GM23338 (cell line): Measurements from ENCODE around the gene PANK4. TPM values are rescaled to one million over a fixed set of nuclear protein-coding genes. Genes with fewer than 3 reads are reported as not detected.

ENCODE experiments used
- ATAC-seq: fragments of 200-7000 bp; cut with Tn5 transposase; 3 replicates; pipeline ENCODE4 v1.9.1; 2020
- DNase-seq: peaks from one replicate; pipeline ENCODE4 v3.0.0-alpha.2; 2015; ENCODE audit warnings: low spot score
- H2AFZ ChIP-seq: fragments of 200-600 bp; sonication (generic); 2 replicates; pipeline ENCODE4 v1.8.0; 2016; ENCODE audit warnings: antibody characterized with exemption, mild to moderate bottlenecking, moderate library complexity
- H3F3A ChIP-seq: fragments of 200-600 bp; sonication (generic); replicated peaks from 2 replicates; pipeline ENCODE4 v1.8.0; 2017; ENCODE audit warnings: antibody characterized with exemption, mixed run types, low read depth
- H3K27ac ChIP-seq: fragments of 200-600 bp; sonication (generic); 2 replicates; pipeline ENCODE4 v1.6.1; 2016; ENCODE audit warnings: low read depth
- H3K27me3 ChIP-seq: fragments of 200-600 bp; sonication (generic); 2 replicates; pipeline ENCODE4 v1.8.0; 2016; ENCODE audit warnings: mild to moderate bottlenecking, mixed run types, moderate library complexity; ENCODE audit not compliant: insufficient read depth
- H3K36me3 ChIP-seq: fragments of 200-600 bp; sonication (generic); 2 replicates; pipeline ENCODE4 v1.8.0; 2016; ENCODE audit warnings: mild to moderate bottlenecking; ENCODE audit not compliant: insufficient read depth
- H3K4me1 ChIP-seq: fragments of 200-600 bp; sonication (generic); 2 replicates; pipeline ENCODE4 v1.8.0; 2016; ENCODE audit warnings: mild to moderate bottlenecking, moderate library complexity; ENCODE audit not compliant: insufficient read depth
- H3K4me2 ChIP-seq: fragments of 200-600 bp; sonication (generic); 2 replicates; pipeline ENCODE4 v1.7.1; 2017; ENCODE audit warnings: mixed run types
- H3K4me3 ChIP-seq: fragments of 200-600 bp; sonication (generic); 2 replicates; pipeline ENCODE4 v1.6.1; 2016; ENCODE audit warnings: mixed run types
- H3K79me2 ChIP-seq: fragments of 200-600 bp; sonication (generic); replicated peaks from 2 replicates; pipeline ENCODE4 v1.8.0; 2017; ENCODE audit warnings: mild to moderate bottlenecking; ENCODE audit not compliant: insufficient read depth
- H3K9me2 ChIP-seq: fragments of 200-600 bp; sonication (generic); 2 replicates; pipeline ENCODE4 v1.8.0; 2017; ENCODE audit not compliant: insufficient read depth
- H4K20me1 ChIP-seq: fragments of 200-600 bp; sonication (generic); replicated peaks from 2 replicates; pipeline ENCODE4 v1.8.0; 2017; ENCODE audit warnings: mild to moderate bottlenecking; ENCODE audit not compliant: insufficient read depth
- H3K27ac Mint-ChIP-seq: 2 replicates; pipeline ENCODE4 v1.8.0; 2020; ENCODE audit warnings: inconsistent platforms, mild to moderate bottlenecking, moderate library complexity, mixed read lengths
- H3K27me3 Mint-ChIP-seq: 3 replicates; pipeline ENCODE4 v1.8.0; 2022; ENCODE audit warnings: low read depth, mild to moderate bottlenecking, moderate library complexity, mixed read lengths, inconsistent platforms; ENCODE audit not compliant: insufficient read depth, poor library complexity
- H3K36me3 Mint-ChIP-seq: 3 replicates; pipeline ENCODE4 v1.8.0; 2021; ENCODE audit warnings: low read depth, mild to moderate bottlenecking, inconsistent platforms, moderate library complexity, mixed read lengths
- H3K4me1 Mint-ChIP-seq: 3 replicates; pipeline ENCODE4 v1.8.0; 2020; ENCODE audit warnings: mild to moderate bottlenecking, inconsistent platforms, mixed read lengths
- H3K4me3 Mint-ChIP-seq: 3 replicates; pipeline ENCODE4 v1.8.0; 2021; ENCODE audit warnings: moderate library complexity, mild to moderate bottlenecking, inconsistent platforms, mixed read lengths
- H3K9me3 Mint-ChIP-seq: 3 replicates; pipeline ENCODE4 v1.8.0; 2020; ENCODE audit warnings: moderate library complexity, mild to moderate bottlenecking, inconsistent platforms, mixed read lengths
- CREB1 ChIP-seq: fragments of 250-450 bp; sonication (Bioruptor Pico); IDR thresholded peaks from 2 replicates; pipeline ENCODE4 v1.5.0; 2020; ENCODE audit warnings: low read depth, mild to moderate bottlenecking, moderate library complexity
- EZH2 ChIP-seq: fragments of 200-600 bp; sonication (generic); IDR thresholded peaks from one replicate; pipeline ENCODE4 v1.8.0; 2017; ENCODE audit warnings: antibody characterized with exemption, mild to moderate bottlenecking, low read depth; ENCODE audit not compliant: unreplicated experiment
- EZH2phosphoT487 ChIP-seq: fragments of 200-600 bp; sonication (generic); IDR thresholded peaks from one replicate; pipeline ENCODE4 v1.8.1; 2018; ENCODE audit warnings: antibody characterized with exemption; ENCODE audit not compliant: unreplicated experiment
- NANOG ChIP-seq: IDR thresholded peaks from 2 replicates; pipeline ENCODE4 v1.6.1; 2016; ENCODE audit warnings: antibody characterized with exemption, borderline replicate concordance
- POLR2AphosphoS5 ChIP-seq: IDR thresholded peaks from 2 replicates; pipeline ENCODE4 v1.6.1; 2016; ENCODE audit warnings: antibody characterized with exemption, low read depth
- ZNF331 ChIP-seq: fragments of 250-450 bp; sonication (Bioruptor Pico); IDR thresholded peaks from 2 replicates; pipeline ENCODE4 v1.5.0; 2020; ENCODE audit warnings: low read depth, mild to moderate bottlenecking, moderate library complexity
- polyA plus RNA-seq: library from polyadenylated mRNA; unstranded; fragments of >200 nt; fragmentation: Nextera tagmentation; extraction: Ambion mirVana; gene quantifications from 2 replicates; pipeline ENCODE4 v1.2.1, GENCODE V29; 2016
- total RNA-seq: library from RNA; depleted of rRNA; stranded (reverse); fragments of >200 nt; shearing (Covaris generic); gene quantifications from 2 replicates; pipeline ENCODE4 v1.2.3, GENCODE V29; 2014
- TF ChIP-seq, protein P1 (sequence below): IDR thresholded peaks from one replicate; pipeline ENCODE4 v1.6.1; 2018; ENCODE audit warnings: antibody characterized with exemption; ENCODE audit not compliant: unreplicated experiment
- TF ChIP-seq, protein P2 (sequence below), 2 experiments: fragments of 200-600 bp in 1 of 2; sonication (generic) in 1 of 2; conservative IDR thresholded peaks; 2 replicates each; pipeline versions ENCODE4 v1.5.1 to v1.6.1; 2016 to 2017; ENCODE audit warnings: antibody characterized with exemption in 2 of 2, low read depth in 2 of 2, mild to moderate bottlenecking in 2 of 2, moderate library complexity in 1 of 2

PANK4 gene
- total and polyA plus RNA-seq, 2 experiments from 2014 or later: 25.8 to 43.7 TPM

DNA sequence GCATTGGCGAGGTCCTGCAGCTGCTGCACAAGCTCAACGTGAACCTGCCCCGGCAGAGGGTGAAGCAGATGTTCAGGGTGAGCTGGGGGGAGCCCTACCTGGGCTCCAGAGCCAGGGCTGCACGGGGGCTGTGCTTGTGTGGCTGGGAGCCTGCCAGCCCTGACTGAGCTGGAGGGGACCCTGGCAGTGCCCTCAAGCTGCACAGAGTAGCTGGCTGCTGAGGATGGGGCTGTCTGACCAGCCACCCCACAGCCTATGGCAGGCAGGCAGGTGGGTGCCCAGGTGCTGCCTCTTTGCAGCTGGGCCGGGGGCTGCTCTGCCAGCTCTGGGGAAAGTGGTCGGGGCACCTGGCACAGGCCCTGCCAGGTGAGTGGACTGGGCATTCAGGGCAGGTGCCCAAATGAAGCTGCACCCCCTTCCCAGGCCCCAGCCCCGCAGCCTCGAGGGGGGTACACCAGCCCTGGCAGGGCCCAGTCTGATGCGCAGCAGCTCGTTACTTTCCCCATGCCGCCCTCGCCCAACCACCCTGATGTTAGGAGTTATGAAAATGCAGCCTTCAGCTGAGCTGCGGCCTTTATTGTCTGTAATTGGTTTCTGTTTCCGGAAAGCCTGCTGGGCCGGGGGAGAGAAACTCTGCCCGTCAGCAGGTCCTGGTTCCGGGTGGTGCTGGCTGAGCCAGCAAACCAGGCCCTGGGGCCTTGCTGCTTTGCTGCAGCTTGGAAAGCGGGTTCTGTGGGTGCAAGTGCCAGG, 46.0 kb downstream of the PANK4 start:
- no peak for ATAC-seq
- no peaks in the 10 kb centered on the region for H3K4me1 Mint-ChIP-seq
- H3K27me3 ChIP-seq: no peaks in the 10 kb centered on the region

GRCh38 chr1:2479618-2480017, 46.8 kb downstream of the PANK4 start:
- Mint-ChIP-seq H3K27ac (no peak overlapping the region), H3K9me3 (no peaks in the 10 kb centered on the region), H3K4me3 (no peak overlapping the region), H3K27me3 (peaks cover 1% of the 10 kb centered on the region), H3K4me1 (no peaks in the 10 kb centered on the region), H3K36me3 (no peaks in the 10 kb centered on the region)
- H3K27ac ChIP-seq: no peak overlapping the region
- ATAC-seq: no peak
- no peak overlapping the region for H3K4me3 ChIP-seq
- H3K79me2 ChIP-seq: no peaks in the 10 kb centered on the region
- H3K9me2 ChIP-seq: no peaks in the 10 kb centered on the region
- H3K36me3 ChIP-seq: no peaks in the 10 kb centered on the region
- no peaks in the 10 kb centered on the region for H3K4me1 ChIP-seq
- H3K4me2 ChIP-seq: no peak overlapping the region
- no peak overlapping the region for H2AFZ ChIP-seq
- no peaks in the 10 kb centered on the region for H3K27me3 ChIP-seq
- no peak for DNase-seq
- H3F3A ChIP-seq: no peaks in the 10 kb centered on the region
- no peaks in the 10 kb centered on the region for H4K20me1 ChIP-seq
- TF ChIP-seq, protein P1, sequence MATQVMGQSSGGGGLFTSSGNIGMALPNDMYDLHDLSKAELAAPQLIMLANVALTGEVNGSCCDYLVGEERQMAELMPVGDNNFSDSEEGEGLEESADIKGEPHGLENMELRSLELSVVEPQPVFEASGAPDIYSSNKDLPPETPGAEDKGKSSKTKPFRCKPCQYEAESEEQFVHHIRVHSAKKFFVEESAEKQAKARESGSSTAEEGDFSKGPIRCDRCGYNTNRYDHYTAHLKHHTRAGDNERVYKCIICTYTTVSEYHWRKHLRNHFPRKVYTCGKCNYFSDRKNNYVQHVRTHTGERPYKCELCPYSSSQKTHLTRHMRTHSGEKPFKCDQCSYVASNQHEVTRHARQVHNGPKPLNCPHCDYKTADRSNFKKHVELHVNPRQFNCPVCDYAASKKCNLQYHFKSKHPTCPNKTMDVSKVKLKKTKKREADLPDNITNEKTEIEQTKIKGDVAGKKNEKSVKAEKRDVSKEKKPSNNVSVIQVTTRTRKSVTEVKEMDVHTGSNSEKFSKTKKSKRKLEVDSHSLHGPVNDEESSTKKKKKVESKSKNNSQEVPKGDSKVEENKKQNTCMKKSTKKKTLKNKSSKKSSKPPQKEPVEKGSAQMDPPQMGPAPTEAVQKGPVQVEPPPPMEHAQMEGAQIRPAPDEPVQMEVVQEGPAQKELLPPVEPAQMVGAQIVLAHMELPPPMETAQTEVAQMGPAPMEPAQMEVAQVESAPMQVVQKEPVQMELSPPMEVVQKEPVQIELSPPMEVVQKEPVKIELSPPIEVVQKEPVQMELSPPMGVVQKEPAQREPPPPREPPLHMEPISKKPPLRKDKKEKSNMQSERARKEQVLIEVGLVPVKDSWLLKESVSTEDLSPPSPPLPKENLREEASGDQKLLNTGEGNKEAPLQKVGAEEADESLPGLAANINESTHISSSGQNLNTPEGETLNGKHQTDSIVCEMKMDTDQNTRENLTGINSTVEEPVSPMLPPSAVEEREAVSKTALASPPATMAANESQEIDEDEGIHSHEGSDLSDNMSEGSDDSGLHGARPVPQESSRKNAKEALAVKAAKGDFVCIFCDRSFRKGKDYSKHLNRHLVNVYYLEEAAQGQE: no peak
- TF ChIP-seq CREB1 (CRISPR knock-in tag): no peak
- TF ChIP-seq EZH2: no peak
- TF ChIP-seq EZH2phosphoT487: no peak
- TF ChIP-seq, protein P2, sequence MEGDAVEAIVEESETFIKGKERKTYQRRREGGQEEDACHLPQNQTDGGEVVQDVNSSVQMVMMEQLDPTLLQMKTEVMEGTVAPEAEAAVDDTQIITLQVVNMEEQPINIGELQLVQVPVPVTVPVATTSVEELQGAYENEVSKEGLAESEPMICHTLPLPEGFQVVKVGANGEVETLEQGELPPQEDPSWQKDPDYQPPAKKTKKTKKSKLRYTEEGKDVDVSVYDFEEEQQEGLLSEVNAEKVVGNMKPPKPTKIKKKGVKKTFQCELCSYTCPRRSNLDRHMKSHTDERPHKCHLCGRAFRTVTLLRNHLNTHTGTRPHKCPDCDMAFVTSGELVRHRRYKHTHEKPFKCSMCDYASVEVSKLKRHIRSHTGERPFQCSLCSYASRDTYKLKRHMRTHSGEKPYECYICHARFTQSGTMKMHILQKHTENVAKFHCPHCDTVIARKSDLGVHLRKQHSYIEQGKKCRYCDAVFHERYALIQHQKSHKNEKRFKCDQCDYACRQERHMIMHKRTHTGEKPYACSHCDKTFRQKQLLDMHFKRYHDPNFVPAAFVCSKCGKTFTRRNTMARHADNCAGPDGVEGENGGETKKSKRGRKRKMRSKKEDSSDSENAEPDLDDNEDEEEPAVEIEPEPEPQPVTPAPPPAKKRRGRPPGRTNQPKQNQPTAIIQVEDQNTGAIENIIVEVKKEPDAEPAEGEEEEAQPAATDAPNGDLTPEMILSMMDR (conservative IDR thresholded peaks at IDR 0.05; ENCODE audit: low read depth in 2 of 2): no peak

More for the DNA sequence above, 46.0 kb downstream of the PANK4 start:
- Histone ChIP-seq H3K4me2 (no peak overlapping the region), H3K4me3 (no peak overlapping the region), H3K9me2 (no peaks in the 10 kb centered on the region), H3K36me3 (no peaks in the 10 kb centered on the region), H4K20me1 (no peaks in the 10 kb centered on the region), H3K4me1 (no peaks in the 10 kb centered on the region), H3F3A (no peaks in the 10 kb centered on the region), H2AFZ (no peak overlapping the region), H3K79me2 (no peaks in the 10 kb centered on the region), H3K27ac (no peak overlapping the region)
- no peak overlapping the region for H3K4me3 Mint-ChIP-seq
- H3K9me3 Mint-ChIP-seq: no peaks in the 10 kb centered on the region
- H3K27ac Mint-ChIP-seq: no peak overlapping the region
- no peak for TF ChIP-seq NANOG
- no peak for TF ChIP-seq ZNF331 (CRISPR knock-in tag)
- TF ChIP-seq CREB1 (CRISPR knock-in tag): no peak
- TF ChIP-seq, protein P1: no peak
- no peak for TF ChIP-seq EZH2
- TF ChIP-seq, protein P2 (conservative IDR thresholded peaks at IDR 0.05; ENCODE audit: low read depth in 2 of 2): no peak
- no peak for TF ChIP-seq POLR2AphosphoS5
- H3K36me3 Mint-ChIP-seq: no peaks in the 10 kb centered on the region
- DNase-seq: no peak
- peaks cover 1% of the 10 kb centered on the region for H3K27me3 Mint-ChIP-seq
